OCI-LY7 (cell line): ENCODE measurements around the gene UNC45B. TPM values are rescaled to one million over a fixed set of nuclear protein-coding genes. Genes with fewer than 3 reads are reported as not detected.
A peak's percentile ranks its signal among the peaks of the same experiment; 100 is the strongest.

ENCODE experiments used
- BruUV-seq: library from RNA; stranded (reverse); fragments of 400-500 nt; replicated peaks from 2 replicates; lab custom pipeline; 2021; lab: Mats Ljungman, UMichigan
- CTCF ChIA-PET: fragments of 300-600 bp; sonication (Branson Sonifier 250); formaldehyde crosslinking; loops from one replicate; lab custom pipeline; 2022; ENCODE audit warnings: antibody characterized with exemption; ENCODE audit not compliant: unreplicated experiment; lab: Charles Lee
- POLR2A ChIA-PET: fragments of 300-600 bp; sonication (Branson Sonifier 250); formaldehyde crosslinking; loops from one replicate; lab custom pipeline; 2022; ENCODE audit warnings: antibody characterized with exemption; lab: Charles Lee
- DNase-seq: peaks from one replicate; pipeline ENCODE4 v3.0.0-alpha.2; 2015; ENCODE audit warnings: low spot score
- H2AFZ ChIP-seq: fragments of 200-600 bp; sonication (generic), shearing (Covaris generic); 2 replicates; pipeline ENCODE4 v1.6.1; 2014; ENCODE audit warnings: mild to moderate bottlenecking, antibody characterized with exemption, low read length, moderate library complexity
- H3K27ac ChIP-seq: fragments of 200-600 bp; sonication (generic); 2 replicates; pipeline ENCODE4 v1.5.1; 2014; ENCODE audit warnings: mixed run types, low read depth, mild to moderate bottlenecking, moderate library complexity, low read length, inconsistent platforms; ENCODE audit not compliant: poor library complexity, severe bottlenecking
- H3K36me3 ChIP-seq: fragments of 200-600 bp; sonication (generic); 2 replicates; pipeline ENCODE4 v1.6.1; 2014; ENCODE audit warnings: mild to moderate bottlenecking, antibody characterized with exemption, low read length, moderate library complexity, mixed read lengths; ENCODE audit not compliant: insufficient read depth
- H3K4me1 ChIP-seq: fragments of 200-600 bp; sonication (generic); 2 replicates; pipeline ENCODE4 v1.5.1; 2014; ENCODE audit warnings: mild to moderate bottlenecking, low read length; ENCODE audit not compliant: insufficient read depth, poor library complexity, severe bottlenecking
- H3K4me2 ChIP-seq: fragments of 200-600 bp; sonication (generic); 2 replicates; pipeline ENCODE4 v1.6.1; 2014; ENCODE audit warnings: mild to moderate bottlenecking, low read length
- H3K4me3 ChIP-seq: fragments of 200-600 bp; sonication (generic); 2 replicates; pipeline ENCODE4 v1.5.1; 2014; ENCODE audit warnings: mild to moderate bottlenecking, low read depth, low read length; ENCODE audit not compliant: poor library complexity, severe bottlenecking
- H3K79me2 ChIP-seq: fragments of 200-600 bp; sonication (generic); 2 replicates; pipeline ENCODE4 v1.6.1; 2016; ENCODE audit warnings: low read depth, mild to moderate bottlenecking, low read length, moderate library complexity, mixed read lengths; ENCODE audit not compliant: insufficient read depth
- H3K9me2 ChIP-seq: fragments of 200-600 bp; sonication (generic); 2 replicates; pipeline ENCODE4 v1.6.1; 2016; ENCODE audit warnings: mild to moderate bottlenecking, low read length, mixed read lengths; ENCODE audit not compliant: insufficient read depth
- H3K9me3 ChIP-seq: fragments of 200-600 bp; sonication (generic); 2 replicates; pipeline ENCODE4 v1.6.1; 2014; ENCODE audit warnings: mild to moderate bottlenecking, mixed run types, low read length, mixed read lengths
- H4K20me1 ChIP-seq: fragments of 200-600 bp; sonication (generic); 2 replicates; pipeline ENCODE4 v1.6.1; 2014; ENCODE audit warnings: mild to moderate bottlenecking, antibody characterized with exemption, low read length, moderate library complexity, mixed read lengths; ENCODE audit not compliant: insufficient read depth
- CTCF ChIP-seq: fragments of 200-600 bp; sonication (generic); conservative IDR thresholded peaks from 2 replicates; pipeline ENCODE4 v1.5.1; 2014; ENCODE audit warnings: mild to moderate bottlenecking, antibody characterized with exemption, low read length, moderate library complexity, mixed read lengths
- EZH2phosphoT487 ChIP-seq: fragments of 200-600 bp; sonication (generic); IDR thresholded peaks from 2 replicates; pipeline ENCODE4 v1.6.1; 2018; ENCODE audit warnings: low read depth, borderline replicate concordance, mild to moderate bottlenecking, mixed run types, antibody characterized with exemption, low read length, moderate library complexity, mixed read lengths
- intact Hi-C: fragments of 100-400 bp; cut with micrococcal nuclease; formaldehyde crosslinking; loops from one replicate; pipeline ENCODE4 v1.10.0; 2022; ENCODE audit not compliant: unreplicated experiment
- total RNA-seq, 2 experiments: library from RNA; depleted of rRNA in 1 of 2; stranded (reverse); fragments of >200 nt in 1 of 2; shearing (Covaris generic) in 1 of 2; gene quantifications; 2 replicates each; pipeline ENCODE4 v1.2.3, GENCODE V29; 2014 to 2022

Gene UNC45B
- total RNA-seq, 2 experiments from 2014 or later, result not detected

GRCh38 chr17:35127751-35128514 lies 19.7 kb upstream of the UNC45B start:
- H3K9me2 ChIP-seq, result no peaks in the 10 kb centered on the region
- no peak overlapping the region for H3K27ac ChIP-seq
- H3K4me1 ChIP-seq, result no peaks in the 10 kb centered on the region
- intact Hi-C loops, result no loop called here
- no peak overlapping the region for H3K4me3 ChIP-seq
- ChIA-PET POLR2A (interaction anchor here (0.5 to 1.3 kb wide), 4 partner anchors 12 to 1014 kb away, joined by 3 to 5 read pairs (median 3); partner anchors contain the start of gene NLE1), CTCF (no interaction called here)
- BruUV-seq, result no TSS peak
- no peaks in the 10 kb centered on the region for H4K20me1 ChIP-seq
- H3K79me2 ChIP-seq, result no peaks in the 10 kb centered on the region
- H3K4me2 ChIP-seq, result no peak overlapping the region
- DNase-seq, result no peak
- H2AFZ ChIP-seq, result no peak overlapping the region
- peaks cover 39% of the 10 kb centered on the region for H3K36me3 ChIP-seq
- TF ChIP-seq EZH2phosphoT487 (no peak), CTCF (no peak)
- H3K9me3 ChIP-seq, result no peaks in the 10 kb centered on the region

DNA sequence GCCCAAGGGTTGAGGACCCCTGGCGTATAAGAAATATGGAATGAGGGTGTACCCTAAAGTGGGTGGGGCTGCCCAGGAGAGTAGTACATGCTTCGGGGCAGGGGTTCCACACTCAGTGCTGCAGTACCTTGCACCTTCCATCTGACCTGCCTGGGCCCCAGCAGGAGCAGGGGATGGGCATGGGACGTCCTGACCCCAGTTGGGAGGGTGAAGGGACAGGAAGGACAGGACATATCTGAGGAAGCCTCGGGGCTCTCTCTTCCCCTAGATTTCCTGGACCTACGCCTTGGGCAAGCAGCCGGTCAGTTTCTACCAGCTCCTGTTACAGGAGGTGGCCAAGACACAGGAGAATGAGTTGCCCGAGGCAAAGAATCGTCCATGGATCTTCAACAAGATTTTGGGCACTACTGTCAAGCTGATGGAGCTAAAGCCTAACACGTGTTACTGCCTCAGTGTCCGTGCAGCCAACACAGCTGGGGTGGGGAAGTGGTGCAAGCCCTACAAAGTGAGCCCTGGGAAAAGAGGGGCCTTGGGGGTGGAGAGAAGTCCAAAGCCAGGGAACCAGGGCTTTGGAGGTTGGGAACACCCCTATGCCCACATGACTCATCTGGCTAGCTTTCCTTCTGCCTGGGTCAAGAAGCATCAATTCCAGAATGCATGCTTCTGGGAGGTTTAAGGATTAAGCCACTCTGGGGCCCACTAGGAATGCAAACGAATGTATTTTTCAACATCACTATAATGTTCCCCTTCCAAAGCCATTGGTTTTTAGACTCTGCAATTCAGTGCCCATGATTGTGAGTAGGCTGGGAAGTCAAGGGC lies 18.3 kb upstream of the UNC45B start:
- Histone ChIP-seq H4K20me1 (no peaks in the 10 kb centered on the region), H3K4me1 (no peaks in the 10 kb centered on the region), H3K4me2 (no peak overlapping the region), H3K27ac (no peak overlapping the region), H3K9me3 (no peaks in the 10 kb centered on the region), H3K79me2 (no peaks in the 10 kb centered on the region), H3K4me3 (no peak overlapping the region), H3K9me2 (no peaks in the 10 kb centered on the region), H3K36me3 (peaks cover 53% of the 10 kb centered on the region), H2AFZ (no peak overlapping the region)
- ChIA-PET CTCF (interaction anchor here (0.6 kb wide), 1 partner anchor 11 kb away, joined by 4 read pairs; no protein-coding TSS in a partner anchor), POLR2A (interaction anchor here (1.3 kb wide), 1 partner anchor 12 kb away, joined by 4 read pairs; no protein-coding TSS in a partner anchor)
- TSS peak; percentile 15 for BruUV-seq
- DNase-seq, result no peak
- TF ChIP-seq CTCF, result no peak
- TF ChIP-seq EZH2phosphoT487, result no peak
- intact Hi-C loops, result no loop called here
